Liver (tissue), 3 donors: ENCODE measurements around the gene COX5B.

Experiments used
- ATF3 ChIP-seq: IDR thresholded peaks from 2 replicates; pipeline ENCODE4 v1.6.1; 2016; ENCODE audit warnings: antibody characterized with exemption
- CTCF ChIP-seq: fragments of 150-350 bp; IDR thresholded peaks from 2 replicates; pipeline ENCODE4 v1.5.1; 2017; ENCODE audit warnings: improper control_type of control experiment, low read depth, low read length; ENCODE audit not compliant: missing input control
- GABPA ChIP-seq, 2 donors: IDR thresholded peaks in 1 of 2; conservative IDR thresholded peaks in 1 of 2; 2 replicates each; pipeline ENCODE4 v1.6.1; 2016; ENCODE audit warnings: antibody characterized with exemption in 2 of 2, mild to moderate bottlenecking in 1 of 2, moderate library complexity in 1 of 2
- HNF4A ChIP-seq, 2 donors: conservative IDR thresholded peaks; 2 replicates each; pipeline ENCODE4 v1.6.1; 2016; ENCODE audit warnings: antibody characterized with exemption in 2 of 2, mild to moderate bottlenecking in 2 of 2
- NR2F2 ChIP-seq: IDR thresholded peaks from 2 replicates; pipeline ENCODE4 v1.6.1; 2016; ENCODE audit warnings: antibody characterized with exemption
- RAD21 ChIP-seq, 2 donors: IDR thresholded peaks; 2 replicates each; pipeline ENCODE4 v1.6.1; 2016; ENCODE audit warnings: antibody characterized with exemption in 2 of 2, mild to moderate bottlenecking in 2 of 2
- REST ChIP-seq: IDR thresholded peaks from 2 replicates; pipeline ENCODE4 v1.6.1; 2016; ENCODE audit warnings: antibody characterized with exemption, mild to moderate bottlenecking
- RXRA ChIP-seq, 2 donors: IDR thresholded peaks; 2 replicates each; pipeline ENCODE4 v1.6.1; 2017 to 2018; ENCODE audit warnings: antibody characterized with exemption in 2 of 2, mild to moderate bottlenecking in 1 of 2
- TAF1 ChIP-seq: conservative IDR thresholded peaks from 2 replicates; pipeline ENCODE4 v1.6.1; 2016; ENCODE audit warnings: antibody characterized with exemption, mild to moderate bottlenecking
- YY1 ChIP-seq: IDR thresholded peaks from 2 replicates; pipeline ENCODE4 v1.6.1; 2016; ENCODE audit warnings: antibody characterized with exemption, mild to moderate bottlenecking
- ZBTB33 ChIP-seq: IDR thresholded peaks from 2 replicates; pipeline ENCODE4 v1.6.1; 2016; ENCODE audit warnings: antibody characterized with exemption
- donor health status: healthy.
- donor health status: healthy.

- TF ChIP-seq GABPA (IDR thresholded peaks at IDR 0.05 in 1 of 2, conservative IDR thresholded peaks at IDR 0.05 in 1 of 2) (no peak), ZBTB33 (no peak), RXRA (IDR thresholded peaks at IDR 0.05) (no peak), NR2F2 (no peak), CTCF (no peak), RAD21 (IDR thresholded peaks at IDR 0.05) (no peak), ATF3 (no peak), REST (no peak), TAF1 (no peak), YY1 (no peak), HNF4A (conservative IDR thresholded peaks at IDR 0.05) (no peak)
These were observed 18.7 kb downstream of the COX5B start for GRCh38 chr2:97664636-97664970.
